Measurements from ENCODE around the gene DCHS1. TPM values are rescaled to one million over a fixed set of nuclear protein-coding genes. Genes with fewer than 3 reads are reported as not detected.

DCHS1 gene
- polyA plus RNA-seq, 4 donors, result 33.1 to 39.1 (median 33.5) TPM

- DNase-seq (ENCODE audit: low read depth in 4 of 4, low spot score in 3 of 4), result no peak
Measured at GRCh38 chr11:6613496-6613895, 42.1 kb downstream of the DCHS1 start.

- DNase-seq (ENCODE audit: low read depth in 4 of 4, low spot score in 3 of 4), result peak; percentile 85 to 91 (median 89)
Measured at GRCh38 chr11:6612213-6613041, 43.2 kb downstream of the DCHS1 start, which contains the start of gene TAF10. TSS of gene TAF10 (minus strand) at chr11:6612216. CDS start at chr11:6612189, 27 bp downstream.

- DNase-seq (ENCODE audit: low read depth in 4 of 4, low spot score in 3 of 4), result no peak
Measured at GRCh38 chr11:6611963-6612212, 43.7 kb downstream of the DCHS1 start.

GRCh38 chr11:6611092-6611962 lies 44.3 kb downstream of the DCHS1 start:
- no peak for DNase-seq (ENCODE audit: low read depth in 4 of 4, low spot score in 3 of 4)

- DNase-seq (ENCODE audit: low read depth in 4 of 4, low spot score in 3 of 4), result no peak
Measured at GRCh38 chr11:6610591-6610990, 45.0 kb downstream of the DCHS1 start.

GRCh38 chr11:6609502-6610015 lies 46.0 kb downstream of the DCHS1 start:
- no peak for DNase-seq (ENCODE audit: low read depth in 4 of 4, low spot score in 3 of 4)

- DNase-seq (ENCODE audit: low read depth in 4 of 4, low spot score in 3 of 4), result no peak
Measured at GRCh38 chr11:6608726-6609501, 46.7 kb downstream of the DCHS1 start.

- DNase-seq (ENCODE audit: low read depth in 4 of 4, low spot score in 3 of 4), result no peak
Measured at GRCh38 chr11:6608011-6608410, 47.6 kb downstream of the DCHS1 start.

- no peak for DNase-seq (ENCODE audit: low read depth in 4 of 4, low spot score in 3 of 4)
Measured at GRCh38 chr11:6607190-6607795, 48.3 kb downstream of the DCHS1 start.

- peak in 3 of 4 donors; percentile 87 to 88 (median 87) for DNase-seq (ENCODE audit: low read depth in 4 of 4, low spot score in 3 of 4)
Measured at GRCh38 chr11:6606471-6607189, 49.0 kb downstream of the DCHS1 start.

- no peak for DNase-seq (ENCODE audit: low read depth in 4 of 4, low spot score in 3 of 4)
Measured at GRCh38 chr11:6604790-6605189, 50.8 kb downstream of the DCHS1 start.

GRCh38 chr11:6604081-6604626 lies 51.5 kb downstream of the DCHS1 start:
- peak in 1 of 4 donors; percentile 56 for DNase-seq (ENCODE audit: low read depth in 4 of 4, low spot score in 3 of 4)

GRCh38 chr11:6603287-6604080 lies 52.1 kb downstream of the DCHS1 start, which contains the start of the genes ILK and RRP8:
TSS of gene ILK (plus strand) at chr11:6603774. CDS start at chr11:6604272, 498 bp downstream.
TSS of gene RRP8 (minus strand) at chr11:6603616. CDS start at chr11:6603502, 114 bp downstream.
- peak; percentile 80 to 82 (median 80) for DNase-seq (ENCODE audit: low read depth in 4 of 4, low spot score in 3 of 4)

- DNase-seq (ENCODE audit: low read depth in 4 of 4, low spot score in 3 of 4), result no peak
Measured at GRCh38 chr11:6602096-6602940, 53.3 kb downstream of the DCHS1 start.

- no peak for DNase-seq (ENCODE audit: low read depth in 4 of 4, low spot score in 3 of 4)
Measured at GRCh38 chr11:6601041-6601461, 54.6 kb downstream of the DCHS1 start.

GRCh38 chr11:6599881-6600390 lies 55.7 kb downstream of the DCHS1 start:
- DNase-seq (ENCODE audit: low read depth in 4 of 4, low spot score in 3 of 4), result no peak

GRCh38 chr11:6599449-6599848 lies 56.2 kb downstream of the DCHS1 start:
- no peak for DNase-seq (ENCODE audit: low read depth in 4 of 4, low spot score in 3 of 4)
